Ishikawa (cell line): ENCODE measurements around the gene MYH10.

Experiments used
- TF ChIP-seq, protein P1 (sequence below): IDR thresholded peaks from 2 replicates; pipeline ENCODE4 v1.6.1; 2012
- TF ChIP-seq, protein P2 (sequence below): IDR thresholded peaks from 2 replicates; pipeline ENCODE4 v1.6.1; 2012

DNA sequence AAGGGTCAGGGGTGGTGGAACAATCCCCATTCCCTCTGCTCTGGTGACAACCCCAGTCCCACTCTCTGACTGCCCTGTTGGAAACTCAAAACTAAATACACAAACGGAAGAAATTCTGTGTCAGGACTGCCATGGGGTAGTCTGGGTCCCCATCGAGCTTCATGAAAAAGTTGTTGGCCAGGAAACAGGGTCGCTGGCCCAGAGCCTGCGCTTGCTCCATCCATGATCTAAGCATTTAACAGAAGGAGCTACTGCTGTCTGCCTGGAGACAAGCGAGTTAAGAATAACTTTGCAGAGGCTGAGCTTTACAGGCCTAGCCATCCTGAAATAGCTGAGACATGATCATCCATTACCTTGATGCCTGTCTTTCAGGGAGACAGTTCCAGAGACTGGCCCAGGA lies 32.4 kb upstream of the MYH10 start:
- TF ChIP-seq, protein P1, sequence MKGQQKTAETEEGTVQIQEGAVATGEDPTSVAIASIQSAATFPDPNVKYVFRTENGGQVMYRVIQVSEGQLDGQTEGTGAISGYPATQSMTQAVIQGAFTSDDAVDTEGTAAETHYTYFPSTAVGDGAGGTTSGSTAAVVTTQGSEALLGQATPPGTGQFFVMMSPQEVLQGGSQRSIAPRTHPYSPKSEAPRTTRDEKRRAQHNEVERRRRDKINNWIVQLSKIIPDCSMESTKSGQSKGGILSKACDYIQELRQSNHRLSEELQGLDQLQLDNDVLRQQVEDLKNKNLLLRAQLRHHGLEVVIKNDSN, result no peak
- TF ChIP-seq, protein P2, sequence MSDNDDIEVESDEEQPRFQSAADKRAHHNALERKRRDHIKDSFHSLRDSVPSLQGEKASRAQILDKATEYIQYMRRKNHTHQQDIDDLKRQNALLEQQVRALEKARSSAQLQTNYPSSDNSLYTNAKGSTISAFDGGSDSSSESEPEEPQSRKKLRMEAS, result no peak
